GM12864 (cell line): ENCODE results near the gene QRICH1.
"Not testable (repeated sequence)": the region's sequence is repeated elsewhere in the genome, so short reads cannot be mapped to it uniquely, and the experiment has no call there.

Experiments used
- DNase-seq: peaks from one replicate; pipeline ENCODE4 v3.0.0-alpha.2; 2011; ENCODE audit warnings: low read depth
- H3K4me3 ChIP-seq: 2 replicates; pipeline ENCODE4 v1.5.1; 2011; ENCODE audit warnings: mild to moderate bottlenecking, low read depth, low read length, control low read depth
- TF ChIP-seq, protein P1 (sequence below): IDR thresholded peaks from 2 replicates; pipeline ENCODE4 v1.5.1; 2011; ENCODE audit warnings: low read depth, mild to moderate bottlenecking, moderate library complexity, low read length, control low read depth, inconsistent platforms; ENCODE audit errors: missing control alignments

The QRICH1 gene

DNA sequence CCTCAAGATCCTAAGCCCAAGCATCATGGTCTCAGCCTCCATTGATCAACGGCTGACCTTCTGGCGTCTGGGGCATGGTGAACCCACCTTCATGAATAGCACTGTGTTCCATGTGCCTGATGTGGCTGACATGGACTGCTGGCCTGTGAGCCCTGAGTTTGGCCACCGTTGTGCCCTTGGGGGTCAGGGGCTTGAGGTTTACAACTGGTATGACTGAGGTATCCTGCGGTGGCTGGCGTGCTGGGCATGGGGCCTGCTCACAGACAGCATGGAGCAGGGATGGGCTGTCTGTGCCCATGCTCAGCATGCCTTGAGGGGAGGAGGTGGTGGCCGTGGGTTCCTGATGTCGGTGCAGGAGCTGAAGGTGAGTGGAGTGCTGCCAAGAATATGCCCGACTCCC is 78.8 kb downstream of the QRICH1 start:
- no peak overlapping the region for H3K4me3 ChIP-seq
- DNase-seq, result no peak
- TF ChIP-seq, protein P1, sequence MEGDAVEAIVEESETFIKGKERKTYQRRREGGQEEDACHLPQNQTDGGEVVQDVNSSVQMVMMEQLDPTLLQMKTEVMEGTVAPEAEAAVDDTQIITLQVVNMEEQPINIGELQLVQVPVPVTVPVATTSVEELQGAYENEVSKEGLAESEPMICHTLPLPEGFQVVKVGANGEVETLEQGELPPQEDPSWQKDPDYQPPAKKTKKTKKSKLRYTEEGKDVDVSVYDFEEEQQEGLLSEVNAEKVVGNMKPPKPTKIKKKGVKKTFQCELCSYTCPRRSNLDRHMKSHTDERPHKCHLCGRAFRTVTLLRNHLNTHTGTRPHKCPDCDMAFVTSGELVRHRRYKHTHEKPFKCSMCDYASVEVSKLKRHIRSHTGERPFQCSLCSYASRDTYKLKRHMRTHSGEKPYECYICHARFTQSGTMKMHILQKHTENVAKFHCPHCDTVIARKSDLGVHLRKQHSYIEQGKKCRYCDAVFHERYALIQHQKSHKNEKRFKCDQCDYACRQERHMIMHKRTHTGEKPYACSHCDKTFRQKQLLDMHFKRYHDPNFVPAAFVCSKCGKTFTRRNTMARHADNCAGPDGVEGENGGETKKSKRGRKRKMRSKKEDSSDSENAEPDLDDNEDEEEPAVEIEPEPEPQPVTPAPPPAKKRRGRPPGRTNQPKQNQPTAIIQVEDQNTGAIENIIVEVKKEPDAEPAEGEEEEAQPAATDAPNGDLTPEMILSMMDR, result no peak

DNA sequence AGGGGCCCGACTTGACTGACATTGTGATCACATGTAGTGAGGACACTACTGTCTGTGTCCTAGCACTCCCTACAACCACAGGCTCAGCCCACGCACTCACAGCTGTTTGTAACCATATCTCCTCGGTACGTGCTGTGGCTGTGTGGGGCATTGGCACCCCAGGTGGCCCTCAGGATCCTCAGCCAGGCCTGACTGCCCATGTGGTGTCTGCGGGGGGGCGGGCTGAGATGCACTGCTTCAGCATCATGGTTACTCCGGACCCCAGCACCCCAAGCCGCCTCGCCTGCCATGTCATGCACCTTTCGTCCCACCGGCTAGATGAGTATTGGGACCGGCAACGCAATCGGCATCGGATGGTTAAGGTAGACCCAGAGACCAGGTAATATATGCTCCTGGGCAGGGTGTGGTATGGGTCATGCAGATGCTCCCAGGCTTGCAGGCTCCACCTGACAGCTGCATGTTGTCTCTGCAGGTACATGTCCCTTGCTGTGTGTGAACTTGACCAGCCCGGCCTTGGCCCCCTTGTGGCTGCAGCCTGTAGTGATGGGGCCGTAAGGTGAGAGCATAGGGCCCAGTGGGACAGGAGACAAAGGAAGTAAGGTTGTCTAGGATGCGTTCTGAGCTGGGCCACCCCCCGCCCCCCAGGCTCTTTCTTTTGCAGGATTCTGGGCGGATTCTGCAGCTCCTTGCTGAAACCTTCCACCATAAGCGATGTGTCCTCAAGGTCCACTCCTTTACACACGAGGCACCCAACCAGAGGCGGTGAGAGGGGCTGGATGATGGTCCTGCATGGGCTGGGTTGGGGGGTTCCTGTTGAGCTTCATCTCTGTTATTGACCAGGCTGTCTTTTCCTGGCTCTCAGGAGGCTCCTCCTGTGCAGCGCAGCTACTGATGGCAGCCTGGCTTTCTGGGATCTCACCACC is 79.9 kb downstream of the QRICH1 start:
- DNase-seq, result no peak
- no peak overlapping the region for H3K4me3 ChIP-seq
- TF ChIP-seq, protein P1, result peak; percentile 76

GRCh38 chr3:49013113-49013737 is 80.6 kb downstream of the QRICH1 start:
- TF ChIP-seq, protein P1, result no peak
- H3K4me3 ChIP-seq, result no peak overlapping the region
- no peak for DNase-seq

- TF ChIP-seq, protein P1, result no peak
- H3K4me3 ChIP-seq, result no peak overlapping the region
- DNase-seq, result no peak
These were observed 81.3 kb downstream of the QRICH1 start for GRCh38 chr3:49012441-49013017.

GRCh38 chr3:49009396-49009795 is 84.5 kb downstream of the QRICH1 start:
- DNase-seq, result no peak
- TF ChIP-seq, protein P1, result no peak
- no peak overlapping the region for H3K4me3 ChIP-seq

DNA sequence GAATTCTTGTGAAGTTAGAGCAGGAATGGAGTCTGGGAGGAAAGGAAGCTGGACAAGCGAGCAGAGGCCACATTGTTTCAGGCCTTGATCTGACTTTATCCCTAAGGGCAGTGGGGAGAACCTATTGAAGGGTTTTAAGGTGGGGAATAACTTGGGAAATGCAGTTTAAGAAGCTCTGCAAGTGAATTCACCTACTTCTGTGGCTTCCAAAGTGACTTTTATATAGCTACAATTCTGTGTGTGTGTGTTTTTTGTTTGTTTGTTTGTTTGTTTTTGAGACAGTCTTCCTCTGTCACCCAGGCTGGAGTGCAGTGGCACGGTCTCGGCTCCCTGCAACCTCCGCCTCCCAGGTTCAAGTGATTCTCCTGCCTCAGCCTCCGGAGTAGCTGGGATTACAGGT is 85.2 kb downstream of the QRICH1 start:
- peak overlapping the region; percentile 72 for H3K4me3 ChIP-seq
- DNase-seq, result not testable (repeated sequence)

- peak overlapping the region; percentile 72 for H3K4me3 ChIP-seq
- no peak for DNase-seq
- TF ChIP-seq, protein P1, result no peak
These were observed 85.9 kb downstream of the QRICH1 start for GRCh38 chr3:49007771-49008528.
